IPS-20b (cell line): ENCODE data around the gene ATP8A1.

ENCODE experiments used
- H3K27ac ChIP-seq: one replicate; pipeline ENCODE4 v1.5.1; 2013; ENCODE audit warnings: low read length
- H3K27me3 ChIP-seq: 2 replicates; pipeline ENCODE4 v1.6.1; 2013; ENCODE audit warnings: mild to moderate bottlenecking, low read length, inconsistent platforms; ENCODE audit not compliant: insufficient read depth
- H3K36me3 ChIP-seq: 2 replicates; pipeline ENCODE4 v1.6.1; 2013; ENCODE audit warnings: low read depth, mild to moderate bottlenecking, inconsistent platforms, low read length, moderate library complexity; ENCODE audit not compliant: insufficient read depth
- H3K4me1 ChIP-seq: 2 replicates; pipeline ENCODE4 v1.6.1; 2013; ENCODE audit warnings: mild to moderate bottlenecking, control low read depth, inconsistent platforms, low read length, moderate library complexity; ENCODE audit not compliant: insufficient read depth
- H3K4me3 ChIP-seq: 2 replicates; pipeline ENCODE4 v1.5.1; 2013; ENCODE audit warnings: mild to moderate bottlenecking, low read length, inconsistent platforms
- H3K9ac ChIP-seq: 2 replicates; pipeline ENCODE4 v1.6.1; 2013; ENCODE audit warnings: low read depth, mild to moderate bottlenecking, inconsistent platforms, low read length, moderate library complexity
- H3K9me3 ChIP-seq: 2 replicates; pipeline ENCODE4 v1.6.1; 2013; ENCODE audit warnings: mild to moderate bottlenecking, low read depth, low read length, inconsistent platforms; ENCODE audit not compliant: insufficient read depth

The ATP8A1 gene

DNA sequence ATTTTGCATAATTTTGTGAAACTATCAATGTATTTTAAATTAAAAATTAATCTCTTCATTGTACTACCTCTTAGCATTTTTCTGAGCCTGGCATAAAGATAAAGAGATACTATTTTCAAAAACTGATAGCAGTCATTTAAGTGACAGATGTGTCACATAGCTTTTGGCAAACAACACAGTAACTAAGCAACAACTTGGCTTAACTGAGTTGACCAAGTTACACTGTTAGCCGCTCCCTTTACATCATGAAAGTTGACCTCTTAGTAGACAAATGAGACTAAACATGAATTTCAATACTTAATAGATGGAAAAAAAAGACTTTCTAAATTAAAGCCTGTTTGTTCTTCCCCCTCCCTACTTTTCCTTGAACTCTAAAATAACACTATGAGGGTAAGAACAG lies 62.0 kb downstream of the ATP8A1 start:
- H3K4me1 ChIP-seq = no peaks in the 10 kb centered on the region
- no peak overlapping the region for H3K9ac ChIP-seq
- H3K27ac ChIP-seq = no peak overlapping the region
- no peaks in the 10 kb centered on the region for H3K36me3 ChIP-seq
- no peaks in the 10 kb centered on the region for H3K27me3 ChIP-seq
- H3K4me3 ChIP-seq = no peak overlapping the region
- H3K9me3 ChIP-seq = no peaks in the 10 kb centered on the region

GRCh38 chr4:42588909-42589308 lies 68.0 kb downstream of the ATP8A1 start:
- Histone ChIP-seq H3K27me3 (no peaks in the 10 kb centered on the region), H3K9ac (no peak overlapping the region), H3K27ac (no peak overlapping the region), H3K9me3 (no peaks in the 10 kb centered on the region), H3K4me1 (no peaks in the 10 kb centered on the region), H3K36me3 (peaks cover 5% of the 10 kb centered on the region; the same call in 1 of the 2 replicates), H3K4me3 (no peak overlapping the region)

- no peak overlapping the region for H3K4me3 ChIP-seq
- H3K36me3 ChIP-seq = peaks cover 5% of the 10 kb centered on the region; the same call in 1 of the 2 replicates
- H3K27me3 ChIP-seq = no peaks in the 10 kb centered on the region
- no peak overlapping the region for H3K9ac ChIP-seq
- no peaks in the 10 kb centered on the region for H3K4me1 ChIP-seq
- no peak overlapping the region for H3K27ac ChIP-seq
- no peaks in the 10 kb centered on the region for H3K9me3 ChIP-seq
Observed at GRCh38 chr4:42586775-42587174, 70.1 kb downstream of the ATP8A1 start.

GRCh38 chr4:42579903-42580302 lies 77.0 kb downstream of the ATP8A1 start:
- H3K4me3 ChIP-seq = no peak overlapping the region
- no peaks in the 10 kb centered on the region for H3K36me3 ChIP-seq
- H3K27ac ChIP-seq = no peak overlapping the region
- H3K9ac ChIP-seq = no peak overlapping the region
- H3K4me1 ChIP-seq = no peaks in the 10 kb centered on the region
- H3K27me3 ChIP-seq = no peaks in the 10 kb centered on the region
- no peaks in the 10 kb centered on the region for H3K9me3 ChIP-seq

DNA sequence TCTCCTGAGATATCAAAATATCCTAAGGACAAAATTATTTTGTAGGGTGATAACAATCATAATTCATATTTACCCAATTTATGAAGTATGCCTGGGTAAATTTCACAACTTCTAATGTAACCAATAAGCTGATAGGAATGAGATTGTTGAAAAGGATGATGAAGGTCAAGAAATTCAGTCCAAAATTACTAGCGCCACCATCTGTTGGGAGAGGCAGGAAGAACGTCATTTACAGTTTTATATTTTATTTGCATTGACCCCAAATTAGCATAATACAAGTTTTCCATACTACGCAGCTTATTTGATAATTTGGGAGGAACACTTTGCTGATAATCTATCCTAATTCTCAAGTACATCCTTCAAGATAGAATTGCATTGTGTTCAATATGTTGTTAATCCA lies 78.7 kb downstream of the ATP8A1 start:
- Histone ChIP-seq H3K27me3 (no peaks in the 10 kb centered on the region), H3K27ac (no peak overlapping the region), H3K9me3 (no peaks in the 10 kb centered on the region), H3K4me1 (no peaks in the 10 kb centered on the region), H3K4me3 (no peak overlapping the region), H3K9ac (no peak overlapping the region), H3K36me3 (no peaks in the 10 kb centered on the region)

DNA sequence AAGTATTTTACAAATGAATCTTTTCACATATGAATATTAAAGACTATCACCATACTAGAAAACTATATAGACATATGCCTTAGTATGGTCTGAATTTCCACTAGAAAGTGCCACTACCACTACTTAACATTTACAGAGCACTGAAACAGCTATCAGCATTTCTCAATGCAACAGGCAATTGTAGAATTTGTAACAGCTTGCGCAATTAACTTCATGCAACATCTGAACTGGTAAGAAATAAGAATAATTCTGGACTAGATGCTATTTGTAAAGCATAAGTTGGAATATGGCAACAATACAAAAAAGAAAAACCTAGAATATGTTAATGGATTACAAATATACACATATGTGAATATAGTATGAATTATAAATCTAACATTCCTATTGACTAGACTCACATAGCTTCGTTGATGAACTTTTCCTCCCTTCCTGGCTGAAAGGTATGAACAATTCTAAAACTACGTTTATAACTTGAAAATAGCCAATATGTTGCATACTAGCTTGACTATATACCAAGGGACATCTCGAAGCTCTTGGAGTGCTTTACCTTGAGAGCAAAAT lies 82.0 kb downstream of the ATP8A1 start:
- Histone ChIP-seq H3K9ac (no peak overlapping the region), H3K4me3 (no peak overlapping the region), H3K4me1 (no peaks in the 10 kb centered on the region), H3K9me3 (no peaks in the 10 kb centered on the region), H3K36me3 (no peaks in the 10 kb centered on the region), H3K27me3 (no peaks in the 10 kb centered on the region), H3K27ac (no peak overlapping the region)

- Histone ChIP-seq H3K27me3 (no peaks in the 10 kb centered on the region), H3K9me3 (no peaks in the 10 kb centered on the region), H3K9ac (no peak overlapping the region), H3K27ac (no peak overlapping the region), H3K4me3 (no peak overlapping the region), H3K36me3 (no peaks in the 10 kb centered on the region), H3K4me1 (no peaks in the 10 kb centered on the region)
Observed at GRCh38 chr4:42573249-42573648, 83.7 kb downstream of the ATP8A1 start.

GRCh38 chr4:42570221-42570620 lies 86.7 kb downstream of the ATP8A1 start:
- Histone ChIP-seq H3K36me3 (no peaks in the 10 kb centered on the region), H3K9ac (no peak overlapping the region), H3K27ac (no peak overlapping the region), H3K4me1 (no peaks in the 10 kb centered on the region), H3K4me3 (no peak overlapping the region), H3K9me3 (no peaks in the 10 kb centered on the region), H3K27me3 (no peaks in the 10 kb centered on the region)

- Histone ChIP-seq H3K27me3 (no peaks in the 10 kb centered on the region), H3K9ac (no peak overlapping the region), H3K27ac (no peak overlapping the region), H3K4me3 (no peak overlapping the region), H3K36me3 (no peaks in the 10 kb centered on the region), H3K9me3 (no peaks in the 10 kb centered on the region), H3K4me1 (no peaks in the 10 kb centered on the region)
Observed at GRCh38 chr4:42568610-42569207, 88.2 kb downstream of the ATP8A1 start.

- Histone ChIP-seq H3K9ac (no peak overlapping the region), H3K4me1 (no peaks in the 10 kb centered on the region), H3K27ac (no peak overlapping the region), H3K9me3 (no peaks in the 10 kb centered on the region), H3K4me3 (no peak overlapping the region), H3K27me3 (no peaks in the 10 kb centered on the region), H3K36me3 (no peaks in the 10 kb centered on the region)
Observed at GRCh38 chr4:42566835-42567234, 90.1 kb downstream of the ATP8A1 start.

- no peaks in the 10 kb centered on the region for H3K9me3 ChIP-seq
Observed at GRCh38 chr4:42562016-42562415, 94.9 kb downstream of the ATP8A1 start.

GRCh38 chr4:42561031-42561430 lies 95.9 kb downstream of the ATP8A1 start:
- Histone ChIP-seq H3K36me3 (no peaks in the 10 kb centered on the region), H3K27ac (no peak overlapping the region), H3K27me3 (no peaks in the 10 kb centered on the region), H3K4me3 (no peak overlapping the region), H3K9ac (no peak overlapping the region), H3K4me1 (no peaks in the 10 kb centered on the region), H3K9me3 (no peaks in the 10 kb centered on the region)

More at GRCh38 chr4:42562016-42562415, 94.9 kb downstream of the ATP8A1 start:
- H3K9ac ChIP-seq = no peak overlapping the region
- no peak overlapping the region for H3K4me3 ChIP-seq
- H3K27me3 ChIP-seq = no peaks in the 10 kb centered on the region
- H3K36me3 ChIP-seq = no peaks in the 10 kb centered on the region
- H3K27ac ChIP-seq = no peak overlapping the region
- no peaks in the 10 kb centered on the region for H3K4me1 ChIP-seq
